ENCODE data around the gene RXRA.
A peak's percentile ranks its signal among the peaks of the same experiment; 100 is the strongest.

The RXRA gene

DNA sequence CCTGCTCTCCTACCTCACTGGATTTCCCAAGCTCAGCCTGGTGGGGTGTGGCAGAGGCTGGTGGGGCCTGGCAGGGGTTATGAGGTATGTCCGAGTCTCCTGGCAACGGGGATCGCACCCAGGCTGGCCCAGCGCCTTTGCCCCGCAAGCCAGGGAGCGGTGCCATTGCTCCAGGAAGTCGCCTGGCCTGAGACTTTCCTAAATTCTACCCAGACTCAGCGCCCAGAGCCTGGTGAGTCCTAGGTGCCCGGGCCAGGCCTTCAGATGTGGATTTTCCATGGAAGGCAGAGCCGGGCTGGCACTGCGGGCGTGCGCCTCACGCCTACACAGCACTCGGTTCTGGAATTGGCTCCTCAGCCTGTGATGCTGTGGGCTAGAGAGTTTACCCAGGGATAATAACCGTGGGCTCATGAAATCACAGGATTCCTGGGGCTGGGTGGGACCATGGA, 159.9 kb downstream of the RXRA start:
- H3K36me3 Mint-ChIP-seq (ENCODE audit: low read depth), result no peaks in the 10 kb centered on the region
- H3K4me1 Mint-ChIP-seq, result peaks cover 17% of the 10 kb centered on the region
- peaks cover 27% of the 10 kb centered on the region for H3K27me3 Mint-ChIP-seq (ENCODE audit: low read depth, poor library complexity)
- TF ChIP-seq, protein P1, sequence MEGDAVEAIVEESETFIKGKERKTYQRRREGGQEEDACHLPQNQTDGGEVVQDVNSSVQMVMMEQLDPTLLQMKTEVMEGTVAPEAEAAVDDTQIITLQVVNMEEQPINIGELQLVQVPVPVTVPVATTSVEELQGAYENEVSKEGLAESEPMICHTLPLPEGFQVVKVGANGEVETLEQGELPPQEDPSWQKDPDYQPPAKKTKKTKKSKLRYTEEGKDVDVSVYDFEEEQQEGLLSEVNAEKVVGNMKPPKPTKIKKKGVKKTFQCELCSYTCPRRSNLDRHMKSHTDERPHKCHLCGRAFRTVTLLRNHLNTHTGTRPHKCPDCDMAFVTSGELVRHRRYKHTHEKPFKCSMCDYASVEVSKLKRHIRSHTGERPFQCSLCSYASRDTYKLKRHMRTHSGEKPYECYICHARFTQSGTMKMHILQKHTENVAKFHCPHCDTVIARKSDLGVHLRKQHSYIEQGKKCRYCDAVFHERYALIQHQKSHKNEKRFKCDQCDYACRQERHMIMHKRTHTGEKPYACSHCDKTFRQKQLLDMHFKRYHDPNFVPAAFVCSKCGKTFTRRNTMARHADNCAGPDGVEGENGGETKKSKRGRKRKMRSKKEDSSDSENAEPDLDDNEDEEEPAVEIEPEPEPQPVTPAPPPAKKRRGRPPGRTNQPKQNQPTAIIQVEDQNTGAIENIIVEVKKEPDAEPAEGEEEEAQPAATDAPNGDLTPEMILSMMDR (IDR thresholded peaks at IDR 0.05), result no peak
- no peak for DNase-seq
- H3K9me3 Mint-ChIP-seq, result no peaks in the 10 kb centered on the region
- peak overlapping the region; percentile 48 for H3K27ac Mint-ChIP-seq
- H3K4me3 Mint-ChIP-seq, result no peak overlapping the region

DNA sequence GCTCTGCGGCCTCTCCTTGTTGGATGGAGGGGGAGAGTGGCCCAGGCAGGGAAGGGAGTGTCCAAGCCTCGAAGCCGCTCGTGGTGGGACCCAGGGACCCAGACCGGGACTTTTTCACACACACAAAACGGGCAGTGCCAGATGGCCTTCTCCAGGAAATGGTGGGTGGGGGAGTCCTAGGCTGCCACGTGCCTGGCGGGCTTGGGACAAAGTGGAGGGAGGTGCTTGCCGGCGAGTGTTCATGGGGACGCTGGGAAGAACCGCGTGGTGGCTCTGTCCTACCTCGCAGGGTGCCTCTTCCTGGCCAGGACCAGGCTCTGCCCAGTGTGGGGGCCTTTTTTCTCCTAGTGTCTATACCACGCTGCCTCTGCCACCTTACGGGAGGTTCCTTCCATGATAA, 160.3 kb downstream of the RXRA start:
- Mint-ChIP-seq H3K4me3 (no peak overlapping the region), H3K4me1 (peaks cover 21% of the 10 kb centered on the region), H3K27ac (no peak overlapping the region), H3K9me3 (no peaks in the 10 kb centered on the region), H3K27me3 (ENCODE audit: low read depth, poor library complexity) (peaks cover 27% of the 10 kb centered on the region), H3K36me3 (ENCODE audit: low read depth) (no peaks in the 10 kb centered on the region)
- TF ChIP-seq, protein P1 (IDR thresholded peaks at IDR 0.05), result no peak
- no peak for DNase-seq

Measured in nephron progenitor cell (in vitro differentiated cells).